GM19193 (cell line): Measurements from ENCODE around the gene EPHA5.

ENCODE experiments used
- POLR2A ChIP-seq: IDR thresholded peaks from 4 replicates; pipeline ENCODE4 v1.6.1; 2011; ENCODE audit not compliant: insufficient read depth, insufficient read length; ENCODE audit errors: extremely low read depth

The EPHA5 gene

DNA sequence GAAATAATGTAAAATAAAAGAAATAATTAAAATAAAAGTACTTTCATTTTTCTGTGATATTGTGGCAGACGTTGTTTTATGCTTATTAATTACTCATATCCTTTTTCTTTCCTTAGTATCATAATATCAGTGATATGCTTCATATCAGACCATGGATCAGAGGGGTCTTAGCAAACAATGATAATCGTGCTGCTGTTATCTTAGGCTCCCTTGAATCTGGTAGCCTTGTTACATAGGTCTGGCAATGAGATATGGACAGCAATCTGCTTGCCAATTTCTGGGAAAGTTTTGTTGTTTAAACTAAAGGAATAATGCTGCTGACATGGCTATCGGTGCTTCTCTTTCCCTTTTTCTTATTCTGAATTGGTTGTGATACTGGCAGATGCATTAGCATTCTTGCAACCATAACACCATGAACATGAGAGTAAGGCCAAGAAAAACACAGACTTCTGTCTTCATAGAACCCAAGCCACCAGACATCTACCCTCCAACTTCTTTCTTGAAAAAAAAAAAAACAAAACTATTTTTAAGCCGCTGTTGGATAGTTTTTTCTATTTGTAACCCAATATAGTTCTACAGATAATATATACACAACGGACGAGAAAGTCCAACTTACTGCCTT is 16.4 kb downstream of the EPHA5 start:
- TF ChIP-seq POLR2A: no peak

DNA sequence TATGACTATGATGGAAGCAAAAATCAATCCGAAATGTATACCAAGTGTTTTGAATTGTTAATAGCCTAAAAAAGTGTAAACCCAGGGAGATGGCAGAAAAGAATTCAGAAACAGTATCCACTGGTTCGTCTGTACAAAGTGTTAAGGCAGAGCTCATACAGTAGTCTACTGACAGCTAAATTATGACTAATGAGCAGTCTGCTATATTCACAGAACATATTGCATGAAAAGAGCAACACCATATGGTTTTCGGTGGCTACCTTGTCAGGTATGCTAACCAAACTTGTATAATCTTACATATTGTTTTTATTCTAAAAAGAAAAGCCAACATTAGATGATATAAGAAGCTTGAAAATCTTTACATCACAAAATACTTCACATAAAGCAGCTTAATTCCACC is 18.5 kb downstream of the EPHA5 start:
- no peak for TF ChIP-seq POLR2A

DNA sequence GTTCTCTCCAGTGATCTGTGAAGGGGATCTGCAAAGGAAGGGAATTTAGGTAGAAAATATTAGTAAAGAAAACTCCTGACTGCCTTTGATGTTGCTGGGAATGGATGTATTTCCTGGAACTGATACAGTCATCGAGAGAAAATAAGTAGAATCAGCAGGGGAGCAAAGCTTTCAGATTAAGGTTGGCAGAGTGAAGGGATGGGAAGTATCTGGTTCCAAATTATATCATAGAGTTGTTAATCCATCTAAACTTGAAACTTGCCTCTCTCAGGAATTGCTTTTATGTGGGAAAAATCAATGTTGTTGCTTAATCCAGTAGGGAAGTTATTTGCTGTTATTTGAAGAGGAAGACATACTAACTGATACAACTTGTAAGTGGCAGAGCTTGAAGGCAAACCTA is 19.3 kb downstream of the EPHA5 start:
- no peak for TF ChIP-seq POLR2A

DNA sequence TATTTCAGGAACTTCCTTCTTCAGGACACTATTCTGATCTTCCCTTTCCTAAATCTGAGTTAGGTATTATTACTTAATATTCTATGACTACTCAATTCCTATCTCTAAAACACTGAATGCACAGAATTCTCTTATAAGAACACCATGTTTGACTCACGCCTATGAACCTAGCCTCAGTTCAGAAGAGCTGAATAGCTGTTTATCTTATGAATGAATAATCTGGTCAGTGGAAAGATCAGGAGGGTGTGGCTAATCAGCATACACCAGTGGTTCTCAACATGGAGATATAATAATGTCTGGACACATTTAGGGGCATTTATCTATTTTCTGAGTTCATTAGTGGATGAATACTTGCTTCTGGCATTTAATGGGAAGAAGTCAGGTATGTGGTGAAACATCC is 24.2 kb downstream of the EPHA5 start:
- no peak for TF ChIP-seq POLR2A

DNA sequence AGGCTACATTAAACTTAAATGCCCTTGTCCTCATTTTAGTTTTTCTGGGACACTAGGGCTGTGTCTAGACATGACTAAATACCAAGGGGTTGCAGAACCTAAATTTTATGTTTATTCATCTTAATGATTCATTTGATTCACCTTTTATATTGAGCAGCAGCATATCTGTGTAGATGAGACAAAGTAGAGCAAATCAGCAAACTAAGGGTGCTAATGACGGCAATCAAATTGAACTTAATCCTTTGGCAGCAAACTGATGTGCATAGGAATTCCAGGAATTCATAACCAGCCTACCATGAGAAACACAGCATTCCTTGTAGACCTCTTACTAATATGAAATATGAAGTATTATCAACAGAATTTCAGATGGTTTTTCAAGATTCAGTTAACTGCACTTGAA is 25.1 kb downstream of the EPHA5 start:
- no peak for TF ChIP-seq POLR2A

DNA sequence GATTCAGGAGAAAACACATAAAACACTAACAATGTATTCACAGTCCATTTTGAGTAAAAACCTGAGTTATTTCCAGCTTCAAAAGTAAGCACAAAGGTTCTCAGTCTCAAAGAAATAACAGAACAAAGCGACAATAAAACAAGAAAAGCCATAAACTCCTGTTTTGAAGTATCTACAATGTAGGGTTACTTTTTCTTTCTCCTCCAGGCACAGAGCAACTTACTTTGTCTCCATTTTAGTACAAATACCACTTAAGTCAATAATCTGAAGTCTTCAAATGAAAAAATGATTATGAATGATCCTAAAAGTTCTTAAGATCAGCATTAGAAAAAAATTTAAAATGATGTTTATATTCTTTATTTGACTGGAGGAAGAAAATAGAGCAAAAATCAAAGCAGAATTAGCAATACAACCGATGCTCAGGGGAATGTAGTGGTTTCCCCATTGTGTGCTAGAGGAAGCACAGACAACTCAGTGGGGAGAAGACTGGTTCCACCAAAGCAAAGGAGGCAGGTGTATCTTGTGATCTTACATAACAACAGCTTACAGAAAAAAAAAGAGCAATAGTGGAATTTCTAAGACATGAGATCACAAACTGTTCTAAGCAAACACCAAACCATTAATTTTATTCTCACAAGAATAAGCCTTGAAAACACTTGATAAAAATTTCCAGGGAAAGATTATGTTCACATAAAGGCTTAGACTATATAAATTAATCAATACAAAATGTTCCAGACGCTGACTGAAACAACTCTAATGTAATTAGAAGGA is 35.1 kb downstream of the EPHA5 start:
- no peak for TF ChIP-seq POLR2A

DNA sequence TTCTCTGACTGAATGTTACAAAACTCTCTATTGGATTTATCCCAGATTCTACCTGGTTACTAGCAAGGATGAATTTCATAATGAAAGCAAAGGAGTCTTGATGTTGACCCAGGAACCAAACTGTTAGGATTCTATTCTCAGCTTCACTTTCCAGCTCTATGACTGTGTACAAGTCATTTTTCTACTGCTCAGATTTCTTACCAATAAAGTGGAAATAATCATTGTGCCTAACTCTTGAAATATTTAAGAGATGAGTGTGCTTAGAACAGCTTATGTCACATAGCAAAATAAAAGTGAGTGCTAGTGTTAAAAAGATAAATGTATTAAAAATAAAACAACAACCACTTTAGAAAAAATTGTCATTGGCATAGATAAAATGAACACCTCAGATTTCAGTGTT is 45.6 kb downstream of the EPHA5 start:
- TF ChIP-seq POLR2A: no peak

DNA sequence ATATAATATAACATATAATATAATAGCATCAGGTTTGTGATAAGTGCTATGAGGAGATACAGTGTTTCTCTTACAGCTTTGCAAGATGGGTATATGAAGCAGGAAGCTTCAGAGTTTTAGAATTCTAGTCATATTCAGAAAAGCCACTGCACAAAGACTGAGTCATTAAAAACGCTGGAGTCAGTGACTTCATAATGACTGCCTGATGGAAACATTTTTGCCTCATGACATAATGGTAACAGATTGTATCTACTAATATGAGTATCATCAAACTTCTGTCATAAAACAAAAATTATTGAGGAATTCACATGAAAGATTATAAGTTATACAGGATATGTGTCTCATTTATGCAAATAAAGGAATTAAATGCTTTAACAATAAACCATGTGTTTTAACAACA is 46.8 kb downstream of the EPHA5 start:
- TF ChIP-seq POLR2A: no peak

DNA sequence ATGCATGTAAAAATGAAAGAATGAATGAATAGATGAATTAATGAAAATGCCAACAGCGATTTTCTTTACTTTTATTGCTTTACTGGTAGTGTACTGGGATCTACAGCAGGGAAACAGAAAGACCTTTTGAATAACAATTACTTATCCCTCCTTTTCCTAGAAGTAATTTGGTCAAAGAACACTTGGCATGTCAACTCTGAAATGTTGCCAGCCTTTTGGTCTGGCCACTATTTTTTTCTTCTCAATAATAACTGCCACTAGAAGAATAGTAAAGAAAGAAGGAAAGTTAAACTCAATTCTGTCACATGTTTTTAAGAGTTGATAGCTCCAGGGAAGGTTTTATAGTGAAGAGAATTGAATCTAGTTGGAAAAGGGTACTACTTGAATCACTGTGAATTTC is 52.9 kb downstream of the EPHA5 start:
- no peak for TF ChIP-seq POLR2A

DNA sequence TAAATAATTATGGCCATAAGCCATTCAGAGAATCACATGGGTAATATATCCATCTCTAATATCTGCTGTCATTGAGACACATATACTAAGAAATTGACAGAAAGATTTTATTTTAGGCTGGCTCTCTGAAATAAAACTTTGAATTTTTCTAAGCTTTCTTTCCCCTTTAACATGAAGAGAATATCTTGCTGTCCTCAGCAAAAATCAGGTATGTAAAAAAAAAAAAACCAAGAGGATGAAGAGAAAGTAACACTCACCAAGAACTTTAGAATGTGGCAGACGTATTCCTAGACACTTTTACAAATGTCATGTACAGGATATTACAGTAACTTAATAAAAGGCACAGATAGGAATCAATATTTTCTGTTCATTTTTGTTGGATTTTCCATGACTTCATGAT is 65.8 kb downstream of the EPHA5 start:
- TF ChIP-seq POLR2A: no peak

DNA sequence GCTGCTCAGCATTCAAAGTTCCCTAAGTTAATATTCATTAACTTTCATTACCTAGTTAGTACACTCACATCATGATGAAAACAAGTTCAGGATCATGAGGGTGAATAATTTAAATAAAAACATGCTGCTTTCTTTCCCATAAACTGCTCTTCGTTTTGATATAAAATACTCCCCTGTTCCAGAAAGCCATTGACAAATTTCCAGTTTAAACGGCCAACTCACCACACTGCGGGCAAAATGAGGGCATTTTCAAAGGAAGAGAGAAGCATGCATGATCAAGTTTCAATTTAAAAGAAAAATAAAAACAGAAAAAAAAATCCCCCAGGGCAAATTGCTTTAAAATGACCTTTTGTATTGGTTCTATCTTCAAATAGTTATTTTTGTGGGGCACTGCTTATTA is 69.6 kb downstream of the EPHA5 start:
- TF ChIP-seq POLR2A: no peak

DNA sequence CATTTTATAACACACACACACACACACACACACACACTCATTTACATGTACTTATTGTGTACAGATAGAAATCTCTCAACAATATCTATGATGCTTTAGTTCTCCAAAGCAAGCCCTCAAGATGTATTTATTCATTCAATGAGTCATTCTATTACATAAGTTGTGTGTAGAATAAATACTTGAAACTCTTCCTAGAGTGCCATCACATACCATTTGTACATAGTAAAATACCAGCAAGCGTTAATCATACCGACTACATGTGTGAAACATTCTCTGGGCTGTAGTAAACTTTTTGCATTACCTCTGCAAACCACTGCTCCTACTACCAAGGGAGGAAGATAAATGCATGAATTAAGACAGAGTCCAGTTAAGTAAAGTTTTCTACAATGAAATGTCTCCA is 70.9 kb downstream of the EPHA5 start:
- TF ChIP-seq POLR2A: no peak

DNA sequence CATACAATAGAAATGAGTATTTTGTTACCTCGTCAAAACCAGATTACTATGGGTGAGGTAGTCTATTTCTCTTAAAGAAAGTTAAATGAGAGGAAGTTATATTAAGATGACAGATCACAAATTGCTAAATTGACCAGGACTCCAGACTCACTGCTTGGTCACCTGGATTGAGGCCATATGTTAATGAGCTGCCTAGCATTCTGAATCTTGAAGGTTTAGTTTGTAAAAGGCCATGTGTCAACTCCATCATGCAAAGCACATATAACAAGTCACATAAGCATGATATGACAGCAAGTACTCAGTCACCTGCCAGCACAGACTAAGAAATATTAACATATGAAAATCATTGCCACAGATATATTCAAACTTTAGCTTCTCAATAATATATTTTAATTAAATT is 72.6 kb downstream of the EPHA5 start:
- no peak for TF ChIP-seq POLR2A

DNA sequence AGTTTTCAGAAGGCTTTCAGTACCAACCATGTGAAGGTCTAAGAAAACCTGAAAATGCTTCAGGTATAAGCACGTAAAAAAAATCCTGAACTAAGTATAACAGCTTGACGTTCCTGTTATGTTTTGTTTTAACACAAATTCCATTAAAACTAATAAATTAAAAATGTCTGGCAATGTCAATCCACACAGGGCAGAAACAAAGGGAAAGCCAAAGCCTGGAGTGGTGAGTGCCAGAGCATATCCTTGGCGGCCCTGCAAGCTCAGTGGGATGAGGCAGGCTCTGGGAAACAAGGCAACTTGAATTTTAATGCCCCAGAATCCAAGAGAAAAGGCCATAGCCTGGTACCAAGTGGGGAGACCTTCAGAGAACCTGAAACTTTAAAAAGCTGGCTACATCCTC is 78.2 kb downstream of the EPHA5 start:
- TF ChIP-seq POLR2A: no peak

DNA sequence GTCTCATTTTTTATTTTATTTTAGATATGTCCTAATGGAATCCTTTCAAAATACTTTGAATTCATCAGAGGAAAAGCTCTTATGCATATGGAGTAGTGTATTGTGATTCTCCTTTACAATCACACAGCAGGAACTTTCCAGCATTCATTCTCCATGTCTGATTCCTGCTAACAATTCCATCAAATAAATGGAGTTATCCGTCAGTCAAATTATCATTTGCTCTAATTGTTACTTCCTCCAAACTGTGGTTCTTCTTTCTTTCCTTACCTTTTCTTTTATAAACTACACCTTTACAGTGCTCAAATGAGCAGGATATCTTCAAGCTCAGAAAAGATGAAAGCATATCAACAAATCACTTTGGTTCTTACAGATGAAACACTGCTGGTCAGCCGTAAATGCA is 80.4 kb downstream of the EPHA5 start:
- TF ChIP-seq POLR2A: no peak

DNA sequence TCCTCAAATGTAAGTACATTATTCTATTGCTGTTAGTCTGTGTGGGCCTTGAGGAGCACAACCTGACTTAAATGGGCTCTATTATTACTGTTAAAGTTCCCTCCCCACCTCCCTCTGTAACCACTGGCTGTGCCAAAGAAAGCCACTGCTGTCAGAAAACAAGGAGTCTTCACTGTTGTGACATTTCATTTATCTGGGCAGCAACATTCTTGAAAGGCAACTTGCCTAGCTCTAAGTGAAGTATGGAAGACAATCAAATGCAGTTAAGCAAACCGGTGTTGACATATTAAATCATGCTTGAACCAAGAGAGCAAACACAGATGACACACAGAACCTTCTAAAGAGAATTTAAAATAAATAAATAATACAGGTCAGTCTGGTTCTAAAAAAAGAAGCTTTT is 81.0 kb downstream of the EPHA5 start:
- no peak for TF ChIP-seq POLR2A

DNA sequence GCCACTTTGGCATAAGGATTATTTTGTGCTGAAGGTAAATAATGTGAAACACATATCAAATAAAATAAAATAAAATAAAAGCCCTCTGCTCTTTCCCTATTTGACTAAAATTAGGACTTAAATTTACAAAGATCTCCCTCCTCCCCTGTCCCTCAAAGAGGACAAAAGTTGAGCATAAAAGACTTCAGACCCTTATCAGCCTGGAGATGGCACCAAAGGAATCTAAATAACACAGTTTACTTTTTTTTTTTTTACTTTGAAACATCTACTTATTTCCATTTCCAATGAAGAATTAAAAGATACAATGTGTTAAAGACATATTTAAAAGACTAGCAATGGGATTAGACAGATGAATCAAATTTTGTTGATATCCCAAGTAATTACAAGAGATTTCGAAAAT is 89.7 kb downstream of the EPHA5 start:
- TF ChIP-seq POLR2A: no peak

DNA sequence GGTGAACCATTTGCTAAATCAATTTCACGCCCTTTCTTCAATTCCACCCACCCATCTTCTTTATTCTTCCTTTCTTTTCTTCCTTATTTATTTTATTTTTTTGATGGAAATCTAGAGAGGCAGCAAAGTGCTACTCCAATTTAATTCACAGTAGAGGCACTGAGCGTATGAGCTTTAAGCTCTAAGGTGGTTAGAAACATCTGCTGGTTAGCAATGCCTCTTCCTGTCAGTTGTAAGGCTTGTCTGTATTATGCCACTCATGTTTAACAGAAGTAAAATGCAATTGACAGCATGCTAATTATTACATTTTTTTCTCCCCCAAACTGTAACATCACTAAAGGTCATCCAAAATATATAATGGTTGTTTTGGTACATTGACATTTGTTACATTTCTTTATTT is 103.8 kb downstream of the EPHA5 start:
- TF ChIP-seq POLR2A: no peak

DNA sequence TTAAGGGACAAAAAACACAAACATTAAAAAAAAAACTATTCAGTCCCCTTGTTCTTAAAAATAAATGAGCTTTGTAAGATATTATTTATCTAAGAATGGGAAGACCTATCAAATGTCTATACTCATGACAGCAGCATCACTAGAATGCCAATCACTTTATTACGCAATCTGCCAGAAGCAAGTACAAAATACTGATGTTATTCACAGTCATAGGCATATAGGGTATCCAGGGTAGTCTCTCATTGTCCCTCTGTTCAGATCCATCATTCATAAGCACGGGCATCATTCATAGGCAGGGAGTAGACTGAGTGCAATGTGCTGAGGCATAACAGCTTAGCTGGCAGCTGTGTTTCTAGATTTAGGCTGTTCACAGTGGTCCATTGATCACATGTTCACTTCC is 109.1 kb downstream of the EPHA5 start:
- TF ChIP-seq POLR2A: no peak
